Mesenchymal stem cell (in vitro differentiated cells and primary cell): ENCODE results near the gene AGTR1.

Experiments
- DNase-seq: peaks from one replicate; pipeline ENCODE4 v3.0.0-alpha.2; 2013
- H2AFZ ChIP-seq: one replicate; pipeline ENCODE4 v1.6.1; 2013; ENCODE audit warnings: low read depth, mild to moderate bottlenecking, control low read depth, inconsistent platforms, low read length, moderate library complexity
- H2AK5ac ChIP-seq: 2 replicates; pipeline ENCODE4 v1.6.1; 2013; ENCODE audit warnings: low read length, moderate library complexity, mild to moderate bottlenecking, inconsistent platforms; ENCODE audit not compliant: severe bottlenecking
- H2BK120ac ChIP-seq: one replicate; pipeline ENCODE4 v1.6.1; 2013; ENCODE audit warnings: low read depth, mild to moderate bottlenecking, inconsistent platforms, low read length, moderate library complexity
- H2BK12ac ChIP-seq, 2 experiments: one replicate each; pipeline ENCODE4 v1.6.1; 2013; ENCODE audit warnings: inconsistent platforms in 2 of 2, low read length in 2 of 2, mild to moderate bottlenecking in 2 of 2, moderate library complexity in 2 of 2, control low read depth in 1 of 2
- H2BK15ac ChIP-seq: one replicate; pipeline ENCODE4 v1.6.1; 2013; ENCODE audit warnings: mild to moderate bottlenecking, low read depth, inconsistent platforms; ENCODE audit not compliant: poor library complexity, severe bottlenecking
- H2BK5ac ChIP-seq: 2 replicates; pipeline ENCODE4 v1.6.1; 2013; ENCODE audit warnings: low read depth, mild to moderate bottlenecking, low read length, control low read depth, inconsistent platforms; ENCODE audit not compliant: poor library complexity, severe bottlenecking
- H3K14ac ChIP-seq, 2 experiments: one replicate each; pipeline ENCODE4 v1.6.1; 2013; ENCODE audit warnings: inconsistent platforms in 2 of 2, low read length in 2 of 2, control low read depth in 1 of 2, mild to moderate bottlenecking in 1 of 2, moderate library complexity in 1 of 2
- H3K18ac ChIP-seq, 2 experiments: one replicate each; pipeline ENCODE4 v1.6.1; 2013; ENCODE audit warnings: inconsistent platforms in 2 of 2, low read length in 2 of 2, control low read depth in 1 of 2, low read depth in 1 of 2, mild to moderate bottlenecking in 1 of 2
- H3K23ac ChIP-seq, 2 experiments: one replicate each; pipeline ENCODE4 v1.6.1; 2013; ENCODE audit warnings: inconsistent platforms in 2 of 2, low read length in 2 of 2, mild to moderate bottlenecking in 2 of 2, moderate library complexity in 2 of 2, control low read depth in 1 of 2
- H3K27ac ChIP-seq: 2 replicates; pipeline ENCODE4 v1.5.1; 2013; ENCODE audit warnings: mild to moderate bottlenecking, moderate library complexity, low read length, control low read depth, inconsistent platforms; ENCODE audit not compliant: poor library complexity, severe bottlenecking
- H3K27me3 ChIP-seq, 2 experiments: 2 replicates each; pipeline versions ENCODE4 v1.6.1 to v1.7.0; 2013; ENCODE audit warnings: low read length in 2 of 2, mild to moderate bottlenecking in 2 of 2, moderate library complexity in 2 of 2, control low read depth in 1 of 2, inconsistent platforms in 1 of 2; ENCODE audit not compliant: control insufficient read depth in 1 of 2, insufficient read depth in 1 of 2
- H3K36me3 ChIP-seq, 2 experiments: 2 replicates each; pipeline versions ENCODE4 v1.6.1 to v1.7.0; 2013; ENCODE audit warnings: low read length in 2 of 2, control low read depth in 1 of 2, inconsistent platforms in 1 of 2, low read depth in 1 of 2, mild to moderate bottlenecking in 1 of 2; ENCODE audit not compliant: insufficient read depth in 2 of 2, control insufficient read depth in 1 of 2
- H3K4ac ChIP-seq, 2 experiments: one replicate each; pipeline ENCODE4 v1.6.1; 2013; ENCODE audit warnings: inconsistent platforms in 2 of 2, low read length in 2 of 2, mild to moderate bottlenecking in 2 of 2, moderate library complexity in 2 of 2, control low read depth in 1 of 2, low read depth in 1 of 2
- H3K4me1 ChIP-seq: 2 replicates; pipeline ENCODE4 v1.6.1; 2013; ENCODE audit warnings: low read depth, low read length, control low read depth; ENCODE audit not compliant: control insufficient read depth, insufficient read depth
- H3K4me2 ChIP-seq: 2 replicates; pipeline ENCODE4 v1.6.1; 2013; ENCODE audit warnings: low read length, mild to moderate bottlenecking, inconsistent platforms; ENCODE audit not compliant: poor library complexity, severe bottlenecking
- H3K4me3 ChIP-seq, 2 experiments: 2 replicates each; pipeline versions ENCODE4 v1.5.1 to v1.7.0; 2013; ENCODE audit warnings: low read length in 2 of 2, mild to moderate bottlenecking in 2 of 2, control low read depth in 1 of 2, low read depth in 1 of 2; ENCODE audit not compliant: insufficient read depth in 1 of 2
- H3K79me1 ChIP-seq: replicated peaks from 2 replicates; pipeline ENCODE4 v1.6.1; 2013; ENCODE audit warnings: mild to moderate bottlenecking, control low read depth, low read length, inconsistent platforms; ENCODE audit not compliant: poor library complexity, severe bottlenecking
- H3K9ac ChIP-seq: 2 replicates; pipeline ENCODE4 v1.7.0; 2013; ENCODE audit warnings: mild to moderate bottlenecking, low read length, moderate library complexity
- H3K9me3 ChIP-seq: 2 replicates; pipeline ENCODE4 v1.7.0; 2013; ENCODE audit warnings: mild to moderate bottlenecking, low read length; ENCODE audit not compliant: control insufficient read depth
- H4K8ac ChIP-seq: one replicate; pipeline ENCODE4 v1.6.1; 2013; ENCODE audit warnings: inconsistent platforms, mild to moderate bottlenecking, low read length, moderate library complexity
- H4K91ac ChIP-seq: one replicate; pipeline ENCODE4 v1.6.1; 2013; ENCODE audit warnings: mild to moderate bottlenecking, low read length, inconsistent platforms
- WGBS: methylation state at CpG from one replicate; pipeline ENCODE4 v1.1.7; 2013; ENCODE audit warnings: mixed read lengths; 5-methylcytosine and 5-hydroxymethylcytosine counted together

AGTR1 gene

GRCh38 chr3:148789146-148789545 lies 91.4 kb downstream of the AGTR1 start:
- H3K4ac ChIP-seq: no peak overlapping the region
- no peaks in the 10 kb centered on the region for H3K36me3 ChIP-seq
- peak overlapping the region in 1 of 2 experiments; percentile 1 for H3K4me3 ChIP-seq
- no peak overlapping the region for H2AFZ ChIP-seq
- no peak overlapping the region for H3K18ac ChIP-seq
- H3K23ac ChIP-seq: no peak overlapping the region
- H3K4me1 ChIP-seq: no peaks in the 10 kb centered on the region
- H2BK15ac ChIP-seq: no peak overlapping the region
- no peaks in the 10 kb centered on the region for H3K27me3 ChIP-seq
- no peak overlapping the region for H2BK12ac ChIP-seq
- no peaks in the 10 kb centered on the region for H3K79me1 ChIP-seq
- no peak overlapping the region for H2BK120ac ChIP-seq
- H2BK5ac ChIP-seq: no peak overlapping the region
- peak; percentile 45 for DNase-seq
- peak overlapping the region; percentile 83 for H3K9ac ChIP-seq
- H3K14ac ChIP-seq: no peak overlapping the region
- H4K91ac ChIP-seq: no peak overlapping the region
- H4K8ac ChIP-seq: no peak overlapping the region
- H2AK5ac ChIP-seq: no peak overlapping the region
- no peak overlapping the region for H3K4me2 ChIP-seq
- 31% methylated on average over 6 of the region's 6 CpGs for WGBS
- no peak overlapping the region for H3K27ac ChIP-seq
- no peaks in the 10 kb centered on the region for H3K9me3 ChIP-seq

DNA sequence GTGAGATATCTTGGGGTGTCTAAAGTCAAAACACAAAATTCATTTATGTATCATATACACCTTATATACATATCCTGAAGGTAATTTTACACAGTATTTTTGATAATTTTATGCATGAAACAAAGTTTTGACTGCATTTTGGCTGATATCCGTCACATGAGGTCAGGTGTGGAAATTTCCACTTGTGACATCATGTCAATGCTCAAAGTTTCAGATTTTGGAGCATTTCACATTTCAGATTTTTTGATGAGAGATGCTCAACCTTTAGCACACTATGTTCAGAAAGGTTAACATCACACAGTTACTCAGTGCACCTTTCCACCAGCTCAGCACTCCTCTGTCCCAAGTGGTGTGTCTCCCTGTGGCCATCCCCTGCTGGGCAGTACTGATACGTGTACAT lies 92.2 kb downstream of the AGTR1 start:
- H3K14ac ChIP-seq: no peak overlapping the region
- no peak overlapping the region for H3K4ac ChIP-seq
- H3K23ac ChIP-seq: no peak overlapping the region
- no peaks in the 10 kb centered on the region for H3K79me1 ChIP-seq
- peaks cover 2% of the 10 kb centered on the region for H3K4me1 ChIP-seq
- no peak overlapping the region for H2BK5ac ChIP-seq
- peak overlapping the region; percentile 83 for H3K9ac ChIP-seq
- H4K91ac ChIP-seq: no peak overlapping the region
- H2BK12ac ChIP-seq: no peak overlapping the region
- H3K27ac ChIP-seq: no peak overlapping the region
- H4K8ac ChIP-seq: no peak overlapping the region
- DNase-seq: no peak
- 79% methylated on average over 1 of the region's 2 CpGs for WGBS
- H3K9me3 ChIP-seq: no peaks in the 10 kb centered on the region
- no peak overlapping the region for H3K4me3 ChIP-seq
- no peaks in the 10 kb centered on the region for H3K27me3 ChIP-seq
- no peak overlapping the region for H2AK5ac ChIP-seq
- no peak overlapping the region for H2BK120ac ChIP-seq
- H3K18ac ChIP-seq: no peak overlapping the region
- no peak overlapping the region for H2BK15ac ChIP-seq
- H3K36me3 ChIP-seq: no peaks in the 10 kb centered on the region
- no peak overlapping the region for H3K4me2 ChIP-seq
- H2AFZ ChIP-seq: no peak overlapping the region

GRCh38 chr3:148790370-148790769 lies 92.7 kb downstream of the AGTR1 start:
- Histone ChIP-seq H3K14ac (no peak overlapping the region), H3K18ac (no peak overlapping the region), H3K79me1 (no peaks in the 10 kb centered on the region), H3K4me1 (peaks cover 2% of the 10 kb centered on the region), H2BK12ac (no peak overlapping the region), H3K9me3 (no peaks in the 10 kb centered on the region), H3K27me3 (no peaks in the 10 kb centered on the region), H2AK5ac (no peak overlapping the region), H3K4me2 (no peak overlapping the region), H2BK15ac (no peak overlapping the region), H3K4me3 (no peak overlapping the region), H2AFZ (no peak overlapping the region), H3K4ac (no peak overlapping the region), H3K9ac (peak overlapping the region; percentile 83), H4K91ac (no peak overlapping the region), H3K27ac (no peak overlapping the region), H3K23ac (no peak overlapping the region), H2BK120ac (no peak overlapping the region), H2BK5ac (no peak overlapping the region), H3K36me3 (no peaks in the 10 kb centered on the region), H4K8ac (no peak overlapping the region)
- 100% methylated on average over 1 of the region's 2 CpGs for WGBS
- DNase-seq: no peak

- Histone ChIP-seq H4K8ac (no peak overlapping the region), H3K79me1 (no peaks in the 10 kb centered on the region), H3K14ac (no peak overlapping the region), H2AFZ (no peak overlapping the region), H3K4me3 (peak overlapping the region in 1 of 2 experiments; percentile 36), H3K9me3 (no peaks in the 10 kb centered on the region), H3K27me3 (no peaks in the 10 kb centered on the region), H3K23ac (no peak overlapping the region), H2BK5ac (no peak overlapping the region), H3K36me3 (no peaks in the 10 kb centered on the region), H2BK15ac (no peak overlapping the region), H3K4me1 (peaks cover 2% of the 10 kb centered on the region), H2AK5ac (no peak overlapping the region), H4K91ac (no peak overlapping the region), H2BK120ac (no peak overlapping the region), H3K4me2 (no peak overlapping the region), H3K4ac (no peak overlapping the region), H3K18ac (no peak overlapping the region), H2BK12ac (no peak overlapping the region), H3K27ac (no peak overlapping the region), H3K9ac (peak overlapping the region; percentile 83)
- 85% methylated on average over 5 of the region's 6 CpGs for WGBS
- peak; percentile 21 for DNase-seq
These were observed 93.4 kb downstream of the AGTR1 start for GRCh38 chr3:148790851-148791735.
